CD4-positive, alpha-beta T cell (primary cell): Measurements from ENCODE around the gene ECM1. TPM values are rescaled to one million over a fixed set of nuclear protein-coding genes. Genes with fewer than 3 reads are reported as not detected.

Experiments
- ATAC-seq: fragments of 200-7000 bp; cut with Tn5 transposase; one replicate; pipeline ENCODE4 v1.10.0; 2022; ENCODE audit warnings: mild to moderate bottlenecking; ENCODE audit not compliant: poor library complexity
- CTCF ChIA-PET: fragments of 350-600 bp; sonication (Branson Sonifier 250); formaldehyde crosslinking; loops from one replicate; lab custom pipeline; 2021; ENCODE audit warnings: antibody characterized with exemption, inconsistent platforms; lab: Charles Lee
- POLR2A ChIA-PET: fragments of 350-600 bp; sonication (Branson Sonifier 250); formaldehyde crosslinking; loops from one replicate; lab custom pipeline; 2021; ENCODE audit warnings: antibody characterized with exemption, inconsistent platforms; lab: Charles Lee
- DNase-seq, 14 experiments: peaks; one replicate each; pipeline ENCODE4 v3.0.0-alpha.2; 2013 to 2020; ENCODE audit warnings: mixed read lengths in 2 of 14
- H3K27ac ChIP-seq, 2 donors: one replicate each; pipeline versions ENCODE4 v1.5.1 to v1.7.0; 2013; ENCODE audit warnings: low read length in 2 of 2, low read depth in 1 of 2, mild to moderate bottlenecking in 1 of 2
- H3K27me3 ChIP-seq, 2 experiments: 1 replicate in 1 of 2; 2 replicates in 1 of 2; pipeline versions ENCODE4 v1.6.1 to v1.7.0; 2013; ENCODE audit warnings: low read length in 2 of 2, control low read depth in 1 of 2, mild to moderate bottlenecking in 1 of 2, moderate library complexity in 1 of 2; ENCODE audit not compliant: insufficient read depth in 2 of 2, control insufficient read depth in 1 of 2
- H3K36me3 ChIP-seq: one replicate; pipeline ENCODE4 v1.6.1; 2013; ENCODE audit warnings: low read length, control low read depth; ENCODE audit not compliant: insufficient read depth
- H3K4me1 ChIP-seq: one replicate; pipeline ENCODE4 v1.6.1; 2013; ENCODE audit warnings: low read length, control low read depth; ENCODE audit not compliant: insufficient read depth
- H3K4me3 ChIP-seq: one replicate; pipeline ENCODE4 v1.5.1; 2013; ENCODE audit warnings: mild to moderate bottlenecking, low read length, moderate library complexity
- H3K9me3 ChIP-seq, 2 experiments: 1 replicate in 1 of 2; 2 replicates in 1 of 2; pipeline versions ENCODE4 v1.6.1 to v1.7.0; 2013; ENCODE audit warnings: low read length in 2 of 2, mild to moderate bottlenecking in 2 of 2, control low read depth in 1 of 2, moderate library complexity in 1 of 2; ENCODE audit not compliant: control insufficient read depth in 1 of 2, insufficient read depth in 1 of 2
- H3K27ac Mint-ChIP-seq: one replicate; pipeline ENCODE4 v1.8.0; 2020; ENCODE audit warnings: mixed read lengths
- H3K27me3 Mint-ChIP-seq: one replicate; pipeline ENCODE4 v1.8.0; 2021; ENCODE audit warnings: mixed read lengths
- H3K36me3 Mint-ChIP-seq: one replicate; pipeline ENCODE4 v1.8.0; 2021; ENCODE audit warnings: low read depth, mixed read lengths
- H3K4me1 Mint-ChIP-seq: one replicate; pipeline ENCODE4 v1.8.0; 2021; ENCODE audit warnings: low read depth, mixed read lengths
- H3K4me3 Mint-ChIP-seq: one replicate; pipeline ENCODE4 v1.8.0; 2020; ENCODE audit warnings: mild to moderate bottlenecking, mixed read lengths
- H3K9me3 Mint-ChIP-seq: one replicate; pipeline ENCODE4 v1.8.0; 2020; ENCODE audit warnings: mixed read lengths
- CTCF ChIP-seq: fragments of 200-600 bp; IDR thresholded peaks from one replicate; pipeline ENCODE4 v1.8.0; 2022; ENCODE audit warnings: antibody characterized with exemption, mild to moderate bottlenecking
- intact Hi-C, 2 experiments: fragments of 100-400 bp; cut with DNase I in 1 of 2; cut with micrococcal nuclease in 1 of 2; formaldehyde crosslinking; loops; one replicate each; pipeline versions ENCODE4 v1.15.1 to v1.9.0; 2023 to 2025; cut with DNase I, micrococcal nuclease
- total RNA-seq, 174 experiments: library from RNA in 2 of 174; stranded (reverse) in 2 of 174; gene quantifications; one replicate each; pipeline ENCODE4 v1.2.3 and lab custom pipeline; 2021 to 2026

The ECM1 gene
- total RNA-seq, 2 experiments from 2014 or later, result 0.31 TPM; not detected in 1

GRCh38 chr1:150511985-150512660 lies 4.2 kb downstream of the ECM1 start:
- intact Hi-C loops, result no loop called here
- H3K27me3 Mint-ChIP-seq, result no peaks in the 10 kb centered on the region
- ChIA-PET POLR2A (no interaction called here), CTCF (interaction anchor here (0.6 kb wide), 2 partner anchors 75 to 245 kb away, joined by 3 read pairs; no protein-coding TSS in a partner anchor)
- DNase-seq, result no peak
- no peak overlapping the region for H3K27ac Mint-ChIP-seq
- H3K36me3 ChIP-seq, result peaks cover 4% of the 10 kb centered on the region
- peaks cover 17% of the 10 kb centered on the region for H3K4me1 ChIP-seq
- H3K9me3 ChIP-seq, result no peaks in the 10 kb centered on the region
- H3K9me3 Mint-ChIP-seq, result no peaks in the 10 kb centered on the region
- no peak overlapping the region for H3K27ac ChIP-seq
- H3K4me3 ChIP-seq, result no peak overlapping the region
- no peaks in the 10 kb centered on the region for H3K27me3 ChIP-seq
- peaks cover under 1% of the 10 kb centered on the region for H3K36me3 Mint-ChIP-seq
- TF ChIP-seq CTCF, result no peak
- H3K4me1 Mint-ChIP-seq, result peaks cover 20% of the 10 kb centered on the region
- no peak for ATAC-seq
- no peak overlapping the region for H3K4me3 Mint-ChIP-seq

- no peak for DNase-seq
- no peak for TF ChIP-seq CTCF
- no peaks in the 10 kb centered on the region for H3K27me3 ChIP-seq
- Mint-ChIP-seq H3K4me3 (no peak overlapping the region), H3K36me3 (no peaks in the 10 kb centered on the region), H3K9me3 (no peaks in the 10 kb centered on the region), H3K27me3 (no peaks in the 10 kb centered on the region), H3K4me1 (peaks cover 20% of the 10 kb centered on the region), H3K27ac (no peak overlapping the region)
- CTCF ChIA-PET, result interaction anchor here (0.6 kb wide), 1 partner anchor 244 kb away, joined by 3 read pairs; no protein-coding TSS in a partner anchor
- H3K36me3 ChIP-seq, result no peaks in the 10 kb centered on the region
- no peaks in the 10 kb centered on the region for H3K9me3 ChIP-seq
- intact Hi-C loops, result no loop called here
- no peak overlapping the region for H3K27ac ChIP-seq
- no peak overlapping the region for H3K4me3 ChIP-seq
- ATAC-seq, result no peak
- POLR2A ChIA-PET, result no interaction called here
- H3K4me1 ChIP-seq, result peaks cover 17% of the 10 kb centered on the region
These were observed 4.9 kb downstream of the ECM1 start for GRCh38 chr1:150512846-150513245.

- Histone ChIP-seq H3K27ac (no peak overlapping the region), H3K9me3 (no peaks in the 10 kb centered on the region), H3K36me3 (no peaks in the 10 kb centered on the region), H3K4me1 (peaks cover 17% of the 10 kb centered on the region), H3K27me3 (no peaks in the 10 kb centered on the region), H3K4me3 (no peak overlapping the region)
- no peak for TF ChIP-seq CTCF
- H3K9me3 Mint-ChIP-seq, result no peaks in the 10 kb centered on the region
- no peaks in the 10 kb centered on the region for H3K36me3 Mint-ChIP-seq
- no peaks in the 10 kb centered on the region for H3K27me3 Mint-ChIP-seq
- no peak overlapping the region for H3K27ac Mint-ChIP-seq
- POLR2A ChIA-PET, result interaction anchor here (0.6 kb wide), 1 partner anchor 234 kb away, joined by 3 read pairs; no protein-coding TSS in a partner anchor
- ATAC-seq (no peak), DNase-seq (no peak)
- CTCF ChIA-PET, result no interaction called here
- peaks cover 20% of the 10 kb centered on the region for H3K4me1 Mint-ChIP-seq
- intact Hi-C loops, result no loop called here
- H3K4me3 Mint-ChIP-seq, result peak overlapping the region; percentile 34
These were observed 5.5 kb downstream of the ECM1 start for GRCh38 chr1:150513351-150513791.
